NT2/D1 (cell line): ENCODE data around the gene MBNL1.

Experiments
- SUZ12 ChIP-seq: IDR thresholded peaks from 2 replicates; pipeline ENCODE4 v1.6.1; 2011; ENCODE audit not compliant: insufficient read length, insufficient read depth; ENCODE audit errors: extremely low read depth
- YY1 ChIP-seq: IDR thresholded peaks from 2 replicates; pipeline ENCODE4 v1.6.1; 2011; ENCODE audit not compliant: insufficient read length, insufficient read depth
- ZNF274 ChIP-seq: IDR thresholded peaks from 2 replicates; pipeline ENCODE4 v1.6.1; 2011; ENCODE audit warnings: mild to moderate bottlenecking, low read depth, low read length

DNA sequence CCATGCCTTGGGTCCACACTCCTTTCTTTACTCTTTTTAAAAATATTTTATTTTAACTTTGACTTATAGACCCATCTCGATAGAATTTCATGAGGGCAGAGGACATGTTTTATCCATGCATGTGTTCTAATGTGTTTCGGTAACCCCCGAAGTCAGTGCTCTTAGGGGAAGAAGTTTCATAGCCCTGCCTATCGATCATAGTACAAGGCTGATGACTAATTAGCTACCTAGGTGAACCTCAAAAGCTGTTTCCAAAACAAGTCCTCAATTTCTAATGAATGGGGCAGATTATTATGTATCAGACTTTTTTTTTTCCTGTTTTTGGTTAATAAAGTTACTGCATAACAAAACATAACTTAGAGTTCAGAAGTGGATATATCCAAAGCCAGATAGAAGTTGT lies 82.0 kb downstream of the MBNL1 start:
- TF ChIP-seq ZNF274 (no peak), SUZ12 (no peak), YY1 (no peak)
